ENCODE results near the gene GALNT2.

GRCh38 chr1:230283678-230284077, 216.6 kb downstream of the GALNT2 start:
- TF ChIP-seq CTCF (IDR thresholded peaks at IDR 0.05; ENCODE audit: poor library complexity) (no peak), EZH2 (IDR thresholded peaks at IDR 0.05; ENCODE audit: borderline replicate concordance) (no peak)
